Measurements from ENCODE around the gene RASGRF2.
"Not testable (repeated sequence)": the region's sequence is repeated elsewhere in the genome, so short reads cannot be mapped to it uniquely, and the experiment has no call there.

RASGRF2 gene

GRCh38 chr5:81018608-81019007 lies 58.4 kb downstream of the RASGRF2 start:
- in situ Hi-C loops (cut with MboI; ENCODE audit: low sequenced_read_pairs), result not testable (repeated sequence)

GRCh38 chr5:81019748-81020147 lies 59.6 kb downstream of the RASGRF2 start:
- in situ Hi-C loops (cut with MboI; ENCODE audit: low sequenced_read_pairs), result no loop called here

- in situ Hi-C loops (cut with MboI; ENCODE audit: low sequenced_read_pairs), result no loop called here
Observed at GRCh38 chr5:81020478-81021167, 60.5 kb downstream of the RASGRF2 start.

- in situ Hi-C loops (cut with MboI; ENCODE audit: low sequenced_read_pairs), result no loop called here
Observed at GRCh38 chr5:81021486-81021885, 61.3 kb downstream of the RASGRF2 start.

GRCh38 chr5:81021951-81022687 lies 62.0 kb downstream of the RASGRF2 start:
- in situ Hi-C loops (cut with MboI; ENCODE audit: low sequenced_read_pairs), result no loop called here

- in situ Hi-C loops (cut with MboI; ENCODE audit: low sequenced_read_pairs), result no loop called here
Observed at GRCh38 chr5:81022688-81023084, 62.5 kb downstream of the RASGRF2 start.

- in situ Hi-C loops (cut with MboI; ENCODE audit: low sequenced_read_pairs), result no loop called here
Observed at GRCh38 chr5:81023261-81023970, 63.3 kb downstream of the RASGRF2 start.

GRCh38 chr5:81027481-81028058 lies 67.4 kb downstream of the RASGRF2 start:
- in situ Hi-C loops (cut with MboI; ENCODE audit: low sequenced_read_pairs), result no loop called here

- in situ Hi-C loops (cut with MboI; ENCODE audit: low sequenced_read_pairs), result not testable (repeated sequence)
Observed at GRCh38 chr5:81028888-81029287, 68.7 kb downstream of the RASGRF2 start.

GRCh38 chr5:81029736-81030135 lies 69.6 kb downstream of the RASGRF2 start:
- in situ Hi-C loops (cut with MboI; ENCODE audit: low sequenced_read_pairs), result not testable (repeated sequence)

- in situ Hi-C loops (cut with MboI; ENCODE audit: low sequenced_read_pairs), result not testable (repeated sequence)
Observed at GRCh38 chr5:81030236-81031034, 70.3 kb downstream of the RASGRF2 start.

- in situ Hi-C loops (cut with MboI; ENCODE audit: low sequenced_read_pairs), result no loop called here
Observed at GRCh38 chr5:81035522-81035921, 75.4 kb downstream of the RASGRF2 start.

- in situ Hi-C loops (cut with MboI; ENCODE audit: low sequenced_read_pairs), result no loop called here
Observed at GRCh38 chr5:81038495-81038894, 78.3 kb downstream of the RASGRF2 start.

- in situ Hi-C loops (cut with MboI; ENCODE audit: low sequenced_read_pairs), result no loop called here
Observed at GRCh38 chr5:81044868-81045267, 84.7 kb downstream of the RASGRF2 start.

- in situ Hi-C loops (cut with MboI; ENCODE audit: low sequenced_read_pairs), result no loop called here
Observed at GRCh38 chr5:81045389-81045807, 85.2 kb downstream of the RASGRF2 start.

GRCh38 chr5:81046041-81046440 lies 85.9 kb downstream of the RASGRF2 start:
- in situ Hi-C loops (cut with MboI; ENCODE audit: low sequenced_read_pairs), result no loop called here

- in situ Hi-C loops (cut with MboI; ENCODE audit: low sequenced_read_pairs), result no loop called here
Observed at GRCh38 chr5:81052325-81052724, 92.2 kb downstream of the RASGRF2 start.

- in situ Hi-C loops (cut with MboI; ENCODE audit: low sequenced_read_pairs), result not testable (repeated sequence)
Observed at GRCh38 chr5:81053282-81053681, 93.1 kb downstream of the RASGRF2 start.

GRCh38 chr5:81058121-81058520 lies 98.0 kb downstream of the RASGRF2 start:
- in situ Hi-C loops (cut with MboI; ENCODE audit: low sequenced_read_pairs), result no loop called here

- in situ Hi-C loops (cut with MboI; ENCODE audit: low sequenced_read_pairs), result no loop called here
Observed at GRCh38 chr5:81065492-81065891, 105.3 kb downstream of the RASGRF2 start.

- in situ Hi-C loops (cut with MboI; ENCODE audit: low sequenced_read_pairs), result no loop called here
Observed at GRCh38 chr5:81066102-81066501, 105.9 kb downstream of the RASGRF2 start.
